HG02885 (cell line): ENCODE measurements around the gene HNRNPDL.
A peak's percentile ranks its signal among the peaks of the same experiment; 100 is the strongest.
"Not testable (repeated sequence)": the region's sequence is repeated elsewhere in the genome, so short reads cannot be mapped to it uniquely, and the experiment has no call there.

Experiments
- ATAC-seq: cut with Tn5 transposase; IDR thresholded peaks from one replicate; pipeline ENCODE4 v1.9.1; 2021; ENCODE audit warnings: mild to moderate bottlenecking; ENCODE audit not compliant: unreplicated experiment, poor library complexity

Gene HNRNPDL

GRCh38 chr4:82434949-82435348, 4.7 kb upstream of the HNRNPDL start:
- no peak for ATAC-seq

- ATAC-seq, result no peak
These were observed 3.5 kb upstream of the HNRNPDL start for GRCh38 chr4:82433791-82434190.

- ATAC-seq, result no peak
These were observed 2.3 kb upstream of the HNRNPDL start for GRCh38 chr4:82432596-82432995.

GRCh38 chr4:82431831-82432230, 1.6 kb upstream of the HNRNPDL start:
- ATAC-seq, result no peak

- ATAC-seq, result no peak
These were observed 893 bp upstream of the HNRNPDL start for GRCh38 chr4:82430964-82431745.

- no peak for ATAC-seq
These were observed 502 bp downstream of the HNRNPDL start for GRCh38 chr4:82429728-82430192.

- peak; percentile 56 for ATAC-seq
These were observed 1.1 kb downstream of the HNRNPDL start for GRCh38 chr4:82428969-82429727.

GRCh38 chr4:82428526-82428968, 1.7 kb downstream of the HNRNPDL start:
- no peak for ATAC-seq

- no peak for ATAC-seq
These were observed 4.8 kb downstream of the HNRNPDL start for GRCh38 chr4:82425478-82425877.

GRCh38 chr4:82423245-82424054, 6.8 kb downstream of the HNRNPDL start:
- ATAC-seq, result no peak

- no peak for ATAC-seq
These were observed 7.6 kb downstream of the HNRNPDL start for GRCh38 chr4:82422616-82423015.

GRCh38 chr4:82421796-82422560, 8.3 kb downstream of the HNRNPDL start:
- peak; percentile 34 for ATAC-seq

GRCh38 chr4:82419451-82419850, 10.8 kb downstream of the HNRNPDL start:
- no peak for ATAC-seq

GRCh38 chr4:82415922-82416365, 14.3 kb downstream of the HNRNPDL start:
- ATAC-seq, result no peak

- not testable (repeated sequence) for ATAC-seq
These were observed 15.2 kb downstream of the HNRNPDL start for GRCh38 chr4:82415061-82415460.

GRCh38 chr4:82403725-82404124, 26.5 kb downstream of the HNRNPDL start:
- no peak for ATAC-seq

- no peak for ATAC-seq
These were observed 28.0 kb downstream of the HNRNPDL start for GRCh38 chr4:82402196-82402775.

- no peak for ATAC-seq
These were observed 28.7 kb downstream of the HNRNPDL start for GRCh38 chr4:82401600-82401999.

- ATAC-seq, result no peak
These were observed 32.0 kb downstream of the HNRNPDL start for GRCh38 chr4:82398263-82398662.
